Rectal smooth muscle tissue (tissue), 1 donor: ENCODE results near the gene DCUN1D4.
"Not testable (repeated sequence)": the region's sequence is repeated elsewhere in the genome, so short reads cannot be mapped to it uniquely, and the experiment has no call there.

Source experiments
- H3K27ac ChIP-seq: one replicate; pipeline ENCODE4 v1.7.0; 2013; ENCODE audit warnings: low read depth, low read length, inconsistent platforms
- H3K27me3 ChIP-seq: one replicate; pipeline ENCODE4 v1.7.0; 2013; ENCODE audit warnings: low read length; ENCODE audit not compliant: control insufficient read depth, insufficient read depth
- H3K36me3 ChIP-seq: one replicate; pipeline ENCODE4 v1.7.0; 2013; ENCODE audit warnings: low read length; ENCODE audit not compliant: control insufficient read depth, insufficient read depth
- H3K4me1 ChIP-seq: one replicate; pipeline ENCODE4 v1.7.0; 2013; ENCODE audit warnings: low read length; ENCODE audit not compliant: control insufficient read depth, insufficient read depth
- H3K4me3 ChIP-seq: one replicate; pipeline ENCODE4 v1.7.0; 2013; ENCODE audit warnings: low read length
- H3K9ac ChIP-seq: one replicate; pipeline ENCODE4 v1.7.0; 2013; ENCODE audit warnings: low read length

The DCUN1D4 gene

GRCh38 chr4:51884606-51885005 is 41.7 kb downstream of the DCUN1D4 start:
- Histone ChIP-seq H3K4me1 (no peaks in the 10 kb centered on the region), H3K36me3 (peaks cover 6% of the 10 kb centered on the region), H3K9ac (no peak overlapping the region), H3K27me3 (no peaks in the 10 kb centered on the region), H3K4me3 (no peak overlapping the region), H3K27ac (no peak overlapping the region)

DNA sequence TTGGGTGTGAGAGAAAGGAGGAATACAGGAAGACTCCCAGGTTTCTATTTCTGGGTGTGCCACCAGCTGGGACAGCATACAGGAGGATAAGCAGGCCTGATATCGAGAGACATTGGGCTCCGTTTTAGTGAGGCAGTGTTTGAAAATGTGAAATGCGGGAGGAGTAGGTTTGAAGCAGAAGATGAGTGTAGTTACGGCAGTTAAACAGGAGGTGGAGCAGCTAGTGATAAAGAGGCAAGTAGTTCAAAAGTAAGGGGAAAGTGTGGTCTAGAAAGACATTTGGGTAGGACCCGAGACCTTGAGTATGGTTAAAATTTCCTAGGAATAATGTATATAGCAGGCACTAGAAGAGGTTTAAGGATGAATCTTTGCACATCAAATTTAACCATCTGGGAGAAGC is 42.4 kb downstream of the DCUN1D4 start:
- no peaks in the 10 kb centered on the region for H3K27me3 ChIP-seq
- no peaks in the 10 kb centered on the region for H3K4me1 ChIP-seq
- H3K9ac ChIP-seq = no peak overlapping the region
- no peak overlapping the region for H3K27ac ChIP-seq
- H3K36me3 ChIP-seq = peaks cover 4% of the 10 kb centered on the region
- H3K4me3 ChIP-seq = no peak overlapping the region

DNA sequence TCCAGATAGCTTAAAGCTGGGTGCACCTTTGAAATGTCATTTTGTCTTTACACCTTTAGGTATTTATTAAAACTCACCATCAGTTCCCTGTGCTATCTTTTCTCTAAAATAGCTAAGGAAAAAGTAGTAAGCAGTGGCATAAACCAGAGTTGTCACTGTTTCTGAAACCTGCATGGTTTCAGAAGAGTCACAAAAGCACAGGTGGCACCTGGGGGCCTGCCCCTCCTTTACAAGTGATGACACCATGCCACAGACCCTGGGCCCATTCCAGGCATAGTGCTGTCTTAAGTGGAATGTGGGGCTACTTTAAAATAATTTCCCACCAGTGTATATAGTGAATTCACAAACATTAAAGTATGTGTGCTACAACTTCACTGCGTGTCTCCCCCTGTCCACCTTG is 47.8 kb downstream of the DCUN1D4 start:
- H3K27ac ChIP-seq = no peak overlapping the region
- H3K27me3 ChIP-seq = no peaks in the 10 kb centered on the region
- no peak overlapping the region for H3K4me3 ChIP-seq
- no peaks in the 10 kb centered on the region for H3K4me1 ChIP-seq
- H3K36me3 ChIP-seq = peaks cover 4% of the 10 kb centered on the region
- H3K9ac ChIP-seq = no peak overlapping the region

DNA sequence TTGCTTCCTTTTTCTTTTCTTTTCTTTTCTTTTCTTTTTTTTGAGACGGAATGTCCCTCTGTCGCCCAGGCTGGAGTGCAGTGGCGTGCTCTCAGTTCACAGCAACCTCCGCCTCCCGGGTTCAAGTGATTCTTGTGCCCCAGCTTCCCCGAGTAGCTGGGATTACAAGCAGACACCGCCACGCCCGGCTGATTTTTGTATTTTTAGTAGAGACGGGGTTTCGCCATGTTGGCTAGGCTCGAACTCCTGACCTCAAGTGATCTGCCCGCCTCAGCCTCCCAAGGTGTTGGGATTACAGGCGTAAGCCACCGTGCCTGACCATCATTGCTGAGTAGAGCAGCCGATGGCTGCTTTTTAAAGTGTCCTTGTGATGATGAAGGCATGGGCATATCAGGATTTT is 50.4 kb downstream of the DCUN1D4 start:
- H3K9ac ChIP-seq, H3K27me3 ChIP-seq, H3K27ac ChIP-seq, H3K4me3 ChIP-seq, H3K4me1 ChIP-seq, H3K36me3 ChIP-seq: not testable (repeated sequence)

GRCh38 chr4:51894059-51894645 is 51.2 kb downstream of the DCUN1D4 start:
- H3K27me3 ChIP-seq = no peaks in the 10 kb centered on the region
- no peak overlapping the region for H3K27ac ChIP-seq
- H3K4me1 ChIP-seq = no peaks in the 10 kb centered on the region
- no peak overlapping the region for H3K4me3 ChIP-seq
- no peak overlapping the region for H3K9ac ChIP-seq
- peaks cover 2% of the 10 kb centered on the region for H3K36me3 ChIP-seq

DNA sequence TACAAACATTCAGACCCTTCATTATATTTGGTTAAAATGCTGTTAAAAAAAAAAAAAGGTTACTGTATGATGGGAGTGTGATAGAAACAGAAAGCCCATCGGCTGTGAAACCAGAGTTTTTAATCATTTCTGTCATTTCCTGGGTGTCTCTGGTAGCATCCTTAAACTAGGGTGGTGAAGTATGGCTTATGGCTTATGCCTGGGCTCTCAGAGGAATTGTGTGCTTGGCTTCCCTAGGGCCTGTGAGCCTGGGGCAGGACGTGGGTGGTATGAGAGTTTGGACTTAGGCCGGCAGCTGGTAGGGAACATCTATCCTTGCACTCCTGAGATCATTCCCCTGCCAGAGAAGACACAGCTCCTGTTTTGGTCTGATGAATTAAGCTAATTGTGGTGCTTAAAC is 52.2 kb downstream of the DCUN1D4 start:
- H3K9ac ChIP-seq = no peak overlapping the region
- H3K27ac ChIP-seq = no peak overlapping the region
- no peaks in the 10 kb centered on the region for H3K4me1 ChIP-seq
- H3K4me3 ChIP-seq = no peak overlapping the region
- H3K36me3 ChIP-seq = peaks cover 2% of the 10 kb centered on the region
- no peaks in the 10 kb centered on the region for H3K27me3 ChIP-seq

GRCh38 chr4:51895816-51896408 is 53.0 kb downstream of the DCUN1D4 start:
- no peak overlapping the region for H3K9ac ChIP-seq
- no peak overlapping the region for H3K4me3 ChIP-seq
- peaks cover 2% of the 10 kb centered on the region for H3K36me3 ChIP-seq

GRCh38 chr4:51901363-51901762 is 58.4 kb downstream of the DCUN1D4 start:
- no peak overlapping the region for H3K4me3 ChIP-seq
- H3K9ac ChIP-seq = no peak overlapping the region
- peaks cover 8% of the 10 kb centered on the region for H3K36me3 ChIP-seq
- no peaks in the 10 kb centered on the region for H3K4me1 ChIP-seq
- H3K27me3 ChIP-seq = no peaks in the 10 kb centered on the region
- no peak overlapping the region for H3K27ac ChIP-seq

More at GRCh38 chr4:51895816-51896408, 53.0 kb downstream of the DCUN1D4 start:
- Histone ChIP-seq H3K27ac (no peak overlapping the region), H3K4me1 (no peaks in the 10 kb centered on the region), H3K27me3 (no peaks in the 10 kb centered on the region)

DNA sequence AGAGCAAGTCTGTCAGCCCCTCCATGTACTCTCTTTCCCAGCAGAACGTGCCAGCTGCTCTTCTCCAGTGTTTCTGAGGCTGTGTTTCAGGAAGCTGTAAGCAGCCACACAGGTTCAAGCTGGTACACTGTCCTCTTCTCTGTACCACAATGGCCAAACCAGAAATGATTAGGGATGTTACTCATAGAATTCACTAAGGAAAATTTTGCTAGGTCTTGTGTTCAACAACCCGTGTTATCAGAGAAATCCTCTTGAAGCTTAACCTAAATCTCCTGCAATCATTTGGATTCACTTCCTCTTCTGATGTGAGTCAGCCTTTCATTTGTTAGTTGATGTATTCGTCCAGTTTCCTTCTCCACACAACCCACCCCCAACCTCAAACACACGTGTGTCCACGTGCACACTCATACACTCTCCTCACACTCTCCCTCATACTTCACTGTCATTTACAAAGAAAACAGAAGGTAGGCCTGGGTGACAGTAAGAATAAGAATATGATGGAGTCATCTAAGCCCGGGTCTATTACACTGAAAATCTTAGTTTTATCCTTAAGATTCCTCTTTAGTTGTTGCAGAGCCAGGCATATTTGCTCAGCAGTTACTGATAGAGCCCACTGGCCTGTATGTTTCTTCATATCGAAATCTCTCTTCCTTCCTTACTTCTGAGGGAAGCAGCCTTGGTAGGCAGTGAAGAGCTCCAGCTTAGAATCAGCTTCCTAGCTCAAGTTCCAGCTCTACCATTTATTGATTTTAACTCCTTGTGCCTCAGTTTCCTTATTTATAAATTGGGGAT is 63.4 kb downstream of the DCUN1D4 start:
- no peak overlapping the region for H3K9ac ChIP-seq
- no peak overlapping the region for H3K27ac ChIP-seq
- H3K36me3 ChIP-seq = peaks cover 1% of the 10 kb centered on the region
- H3K4me1 ChIP-seq = no peaks in the 10 kb centered on the region
- H3K27me3 ChIP-seq = no peaks in the 10 kb centered on the region
- no peak overlapping the region for H3K4me3 ChIP-seq

- no peak overlapping the region for H3K27ac ChIP-seq
- H3K4me1 ChIP-seq = no peaks in the 10 kb centered on the region
Observed at GRCh38 chr4:51907006-51907669, 64.2 kb downstream of the DCUN1D4 start.

GRCh38 chr4:51909236-51909703 is 66.3 kb downstream of the DCUN1D4 start:
- Histone ChIP-seq H3K4me1 (no peaks in the 10 kb centered on the region), H3K27ac (no peak overlapping the region), H3K9ac (no peak overlapping the region), H3K36me3 (peaks cover 3% of the 10 kb centered on the region), H3K27me3 (no peaks in the 10 kb centered on the region), H3K4me3 (no peak overlapping the region)

More at GRCh38 chr4:51907006-51907669, 64.2 kb downstream of the DCUN1D4 start:
- Histone ChIP-seq H3K4me3 (no peak overlapping the region), H3K36me3 (no peaks in the 10 kb centered on the region), H3K9ac (no peak overlapping the region), H3K27me3 (no peaks in the 10 kb centered on the region)

DNA sequence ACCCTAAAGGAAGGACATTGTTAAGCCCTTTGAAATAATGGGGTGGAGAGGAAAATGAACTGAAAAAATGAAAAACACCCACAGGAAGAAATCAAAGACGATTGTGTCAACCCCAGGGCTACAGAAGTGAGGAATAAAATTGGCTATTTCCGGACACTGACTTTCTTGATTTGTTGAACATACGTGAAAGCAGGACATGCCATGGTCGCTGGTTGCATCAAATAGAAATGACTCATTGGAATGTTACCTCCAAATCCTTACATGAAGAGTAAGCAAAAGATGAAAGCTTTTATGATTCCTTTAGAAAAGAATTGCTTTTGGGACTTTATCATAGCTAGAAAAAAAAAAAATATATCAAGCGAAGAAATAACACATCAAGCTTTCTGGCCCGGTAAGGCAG is 75.3 kb downstream of the DCUN1D4 start:
- no peak overlapping the region for H3K27ac ChIP-seq
- no peak overlapping the region for H3K4me3 ChIP-seq
- H3K27me3 ChIP-seq = no peaks in the 10 kb centered on the region
- H3K36me3 ChIP-seq = peaks cover 3% of the 10 kb centered on the region
- no peaks in the 10 kb centered on the region for H3K4me1 ChIP-seq
- no peak overlapping the region for H3K9ac ChIP-seq
